ENCODE data around the gene POGLUT2.
"Not testable (repeated sequence)": the region's sequence is repeated elsewhere in the genome, so short reads cannot be mapped to it uniquely, and the experiment has no call there.

Gene POGLUT2

GRCh38 chr13:102812611-102813287 is 14.0 kb upstream of the POGLUT2 start:
- no peak for DNase-seq
- intact Hi-C loops (cut with DNase I), result no loop called here

- DNase-seq, result no peak
- intact Hi-C loops (cut with DNase I), result no loop called here
Observed at GRCh38 chr13:102807699-102808098, 8.9 kb upstream of the POGLUT2 start.

- intact Hi-C loops (cut with DNase I), result no loop called here
Observed at GRCh38 chr13:102805680-102806079, 6.9 kb upstream of the POGLUT2 start.

GRCh38 chr13:102800145-102801041 is 1.6 kb upstream of the POGLUT2 start:
- intact Hi-C loops (cut with DNase I), result loop anchor here (2.0 kb wide), 1 partner anchor 44 kb away; no protein-coding TSS in a partner anchor
- peak; percentile 67 to 95 (median 77) for DNase-seq

More at GRCh38 chr13:102805680-102806079, 6.9 kb upstream of the POGLUT2 start:
- no peak for DNase-seq

- DNase-seq, result peak in 9 of 10 donors; percentile 16 to 91 (median 48)
- intact Hi-C loops (cut with DNase I), result loop anchor here (1.0 to 2.0 kb wide), 2 partner anchors 26 to 45 kb away; partner anchors contain the start of gene TEX30
Observed at GRCh38 chr13:102799426-102800144, 809 bp upstream of the POGLUT2 start.

DNA sequence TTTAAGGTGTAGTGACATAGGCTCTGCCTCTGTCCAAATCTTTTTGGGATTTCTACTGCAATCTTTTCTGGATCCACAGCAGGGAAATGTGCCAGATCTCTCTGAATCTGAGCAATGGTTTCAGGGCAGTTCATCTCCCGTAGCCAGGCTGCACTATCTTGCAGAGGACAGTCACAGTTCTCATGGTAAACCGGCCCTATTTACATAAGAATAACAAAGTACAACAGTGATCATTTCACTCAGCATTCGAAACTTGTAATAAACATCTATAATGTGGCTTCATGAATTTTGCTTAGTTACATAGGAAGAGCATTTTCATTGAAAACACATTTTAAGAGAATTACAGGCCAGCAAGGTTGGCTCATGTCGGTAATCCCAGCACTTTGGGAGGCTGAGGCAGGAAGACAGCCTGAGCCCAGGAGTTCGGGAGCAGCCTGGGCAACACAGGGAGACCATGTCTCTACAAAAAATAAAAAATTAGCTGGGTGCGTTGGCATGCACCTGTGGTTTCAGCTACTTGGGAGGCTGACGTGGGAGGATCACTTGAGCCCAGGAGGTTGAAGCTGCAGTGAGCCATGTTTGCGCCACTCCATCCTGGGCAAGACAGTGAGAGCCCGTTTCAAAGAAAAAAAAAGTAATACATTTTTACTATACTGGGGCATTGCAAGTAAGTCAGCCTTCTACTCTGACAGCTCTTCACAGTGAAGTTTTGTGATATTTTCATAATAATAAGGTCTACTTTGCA is 5.0 kb downstream of the POGLUT2 start:
- intact Hi-C loops (cut with DNase I), result no loop called here

GRCh38 chr13:102792396-102792795 is 6.4 kb downstream of the POGLUT2 start:
- no peak for DNase-seq
- intact Hi-C loops (cut with DNase I), result no loop called here

More for the DNA sequence above, 5.0 kb downstream of the POGLUT2 start:
- DNase-seq, result no peak

GRCh38 chr13:102788683-102789082 is 10.1 kb downstream of the POGLUT2 start:
- no peak for DNase-seq
- intact Hi-C loops (cut with DNase I), result no loop called here

GRCh38 chr13:102784483-102784882 is 14.3 kb downstream of the POGLUT2 start:
- intact Hi-C loops (cut with DNase I), result no loop called here
- DNase-seq, result no peak

- no peak for DNase-seq
- intact Hi-C loops (cut with DNase I), result no loop called here
Observed at GRCh38 chr13:102781591-102781990, 17.2 kb downstream of the POGLUT2 start.

GRCh38 chr13:102780656-102781055 is 18.1 kb downstream of the POGLUT2 start:
- DNase-seq; intact Hi-C loops (cut with DNase I): not testable (repeated sequence)

GRCh38 chr13:102779436-102780159 is 19.2 kb downstream of the POGLUT2 start:
- DNase-seq, result no peak
- intact Hi-C loops (cut with DNase I), result no loop called here

DNA sequence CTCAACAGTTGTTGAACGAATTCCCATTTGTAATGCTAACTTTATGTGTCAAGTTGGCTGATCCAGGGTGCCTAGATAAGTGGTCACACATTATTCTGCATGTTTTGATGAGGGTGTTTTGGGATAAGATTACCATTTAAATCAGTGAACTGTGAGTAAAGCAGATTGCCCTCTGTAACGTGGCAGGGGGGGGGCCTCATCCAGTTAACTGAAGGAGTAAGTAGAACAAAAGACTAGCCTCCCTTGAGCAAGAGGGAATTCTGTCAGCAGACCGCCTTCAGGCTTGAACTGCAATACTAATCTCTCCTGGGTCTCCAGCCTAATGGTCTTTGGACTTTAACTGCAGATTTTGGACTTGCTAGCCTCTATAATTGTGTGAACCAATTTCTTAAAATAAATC is 21.0 kb downstream of the POGLUT2 start:
- intact Hi-C loops (cut with DNase I), result no loop called here
- no peak for DNase-seq

DNA sequence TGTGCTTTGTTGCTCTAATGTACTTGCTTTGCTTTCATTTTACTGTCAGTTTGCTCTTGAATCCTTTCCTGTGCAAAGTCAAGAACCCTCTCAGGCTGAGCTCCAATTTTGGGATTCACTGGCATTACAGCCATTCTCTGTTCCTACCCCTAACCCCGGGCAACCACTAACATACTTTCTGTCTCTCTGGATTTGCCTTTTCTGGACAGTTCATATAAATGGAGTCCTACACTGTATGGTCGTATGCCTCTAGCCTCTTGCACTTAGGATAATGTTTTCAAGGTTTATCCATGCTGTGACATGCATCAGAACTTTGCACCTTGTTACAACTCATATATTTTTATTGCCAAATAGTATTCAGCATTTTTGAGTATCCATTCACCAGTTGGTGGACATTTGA is 22.5 kb downstream of the POGLUT2 start:
- DNase-seq, result no peak
- intact Hi-C loops (cut with DNase I), result no loop called here

DNA sequence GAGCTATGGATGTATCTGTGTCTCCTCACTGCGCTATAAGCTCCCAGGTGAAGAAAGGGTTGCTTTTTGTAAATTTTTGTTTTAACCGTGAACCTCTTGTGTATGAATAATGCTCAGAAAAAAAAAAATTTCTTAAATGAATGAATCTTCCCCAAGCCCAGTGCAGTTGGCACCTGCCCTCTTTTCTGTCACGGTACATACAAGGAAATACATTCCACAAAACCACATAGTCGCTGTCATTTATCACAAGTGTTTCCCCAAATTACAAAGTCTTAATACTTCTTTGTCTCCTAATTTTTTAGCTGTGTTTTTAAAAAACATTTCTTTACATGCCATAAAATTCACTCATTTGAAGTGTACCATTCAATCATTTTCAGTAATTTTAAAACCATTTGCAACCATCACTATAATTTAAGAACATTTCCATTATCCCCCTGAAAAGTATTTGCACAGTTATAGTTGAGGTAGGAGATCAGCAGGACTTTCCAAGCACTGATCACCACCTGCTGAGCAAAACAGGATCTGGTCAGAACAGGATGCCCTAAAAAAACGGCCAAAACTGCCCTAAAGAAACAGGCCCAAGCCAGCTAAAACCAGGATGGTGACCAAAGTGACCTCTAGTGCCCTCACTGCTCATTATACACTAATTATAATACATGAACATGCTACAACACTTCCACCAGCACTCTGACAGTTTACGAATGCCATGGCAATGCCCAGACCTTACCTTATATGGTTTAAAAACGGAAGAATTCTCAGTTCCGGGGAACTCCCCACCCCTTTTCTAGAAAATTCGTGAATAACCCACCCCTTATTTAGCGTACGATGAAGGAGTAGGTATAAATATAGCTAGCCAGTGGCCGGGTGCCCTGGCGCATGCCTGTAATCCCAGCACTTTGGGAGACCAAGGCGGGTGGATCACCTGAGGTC is 23.9 kb downstream of the POGLUT2 start:
- intact Hi-C loops (cut with DNase I), result no loop called here
- DNase-seq, result no peak

GRCh38 chr13:102774214-102774568 is 24.6 kb downstream of the POGLUT2 start:
- intact Hi-C loops (cut with DNase I), result no loop called here

DNA sequence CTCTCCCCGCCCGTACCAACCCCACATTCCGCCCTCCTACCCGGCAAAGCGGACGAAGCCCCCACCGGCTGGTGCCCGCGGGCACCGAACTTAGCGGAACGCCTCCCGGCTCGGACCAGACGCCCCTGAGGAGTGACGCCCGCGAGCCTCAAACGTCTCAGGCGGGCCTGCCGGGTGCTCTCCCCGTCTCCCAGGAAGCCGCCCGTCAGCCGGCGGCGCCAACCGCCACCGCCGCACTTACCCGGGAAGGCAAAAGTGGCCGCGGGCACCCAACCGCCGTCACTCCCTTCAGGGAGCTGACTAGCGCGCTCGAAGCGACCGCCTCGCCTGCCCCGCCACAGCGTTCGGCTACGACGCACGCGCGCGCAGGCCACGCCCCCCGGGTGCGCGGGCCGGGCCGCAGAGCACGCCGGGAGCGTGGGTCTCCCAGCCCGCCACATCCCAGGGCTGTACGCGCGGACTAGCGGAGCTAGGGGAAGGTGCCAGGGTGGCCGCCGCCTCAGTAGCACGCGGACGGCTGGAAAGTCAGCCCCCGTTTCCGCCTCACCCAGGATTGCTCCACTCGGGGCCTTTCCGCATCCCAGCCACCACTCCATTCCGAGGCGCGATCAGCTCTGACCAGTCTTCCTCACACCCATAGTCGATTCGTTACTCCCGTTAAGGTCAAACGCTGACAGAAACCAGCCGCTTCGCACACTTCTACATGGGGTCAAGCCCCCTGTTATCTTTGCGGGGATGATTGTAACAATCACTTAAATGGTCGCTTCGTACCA is 25.1 kb downstream of the POGLUT2 start, which contains the start of gene TEX30:
Gene TEX30, minus strand, starts transcription at position 346 of the 773 bp plus-strand sequence. CDS start 3,760 bp downstream, outside the sequence.
- intact Hi-C loops (cut with DNase I), result loop anchor here (1.0 to 2.0 kb wide), 3 partner anchors 26 to 181 kb away; partner anchors contain the start of genes BIVM and ERCC5
- DNase-seq, result peak; percentile 67 to 97 (median 76)

More at GRCh38 chr13:102774214-102774568, 24.6 kb downstream of the POGLUT2 start:
- DNase-seq, result peak in 4 of 10 donors; percentile 10 to 86 (median 74)

Measured in posterior cingulate gyrus (tissue), 11 donors.